BJ (cell line): ENCODE data around the gene USP4. TPM values are rescaled to one million over a fixed set of nuclear protein-coding genes. Genes with fewer than 3 reads are reported as not detected.

Source experiments
- CTCF ChIA-PET: fragments of 350-600 bp; formaldehyde crosslinking; extraction: SDS; loops from one replicate; lab custom pipeline; 2021; ENCODE audit warnings: antibody characterized with exemption, inconsistent platforms; lab: Yijun Ruan, JAX
- POLR2A ChIA-PET: fragments of 300-600 bp; sonication (Branson Sonifier 250); formaldehyde crosslinking; extraction: SDS; loops from one replicate; lab custom pipeline; 2021; ENCODE audit warnings: antibody characterized with exemption; lab: Charles Lee
- DNase-seq: peaks from one replicate; pipeline ENCODE4 v3.0.0-alpha.2; 2011; ENCODE audit warnings: low read depth
- H3K27me3 ChIP-seq: 2 replicates; pipeline ENCODE4 v1.6.0; 2011; ENCODE audit warnings: low read length; ENCODE audit not compliant: control insufficient read depth, insufficient read depth
- H3K36me3 ChIP-seq: 2 replicates; pipeline ENCODE4 v1.5.1; 2011; ENCODE audit warnings: low read length; ENCODE audit not compliant: control insufficient read depth, insufficient read depth
- H3K4me3 ChIP-seq: 2 replicates; pipeline ENCODE4 v1.5.1; 2011; ENCODE audit warnings: low read depth, mild to moderate bottlenecking, control low read depth, low read length
- CTCF ChIP-seq: IDR thresholded peaks from 2 replicates; pipeline ENCODE4 v1.5.1; 2011; ENCODE audit warnings: low read depth, mild to moderate bottlenecking, control low read depth, inconsistent platforms, low read length, moderate library complexity; ENCODE audit not compliant: insufficient read depth
- polyA plus RNA-seq: library from polyadenylated mRNA; depleted of rRNA; stranded (reverse); fragments of >200 nt; gene quantifications from 2 replicates; pipeline ENCODE4 v1.2.3, GENCODE V29; 2011

USP4 gene
- polyA plus RNA-seq, 1 experiment, result 63.5 TPM

- DNase-seq, result no peak
- CTCF ChIA-PET, result interaction anchor here (1.0 kb wide), 1 partner anchor 86 kb away, joined by 3 read pairs; no protein-coding TSS in a partner anchor
- no peaks in the 10 kb centered on the region for H3K27me3 ChIP-seq
- H3K4me3 ChIP-seq, result no peak overlapping the region
- TF ChIP-seq CTCF, result 0 out of 2 replicates have a peak, but pooled peaks have one; percentile 14
- POLR2A ChIA-PET, result no interaction called here
- peaks cover 30% of the 10 kb centered on the region for H3K36me3 ChIP-seq
Measured at GRCh38 chr3:49327485-49327884, 12.4 kb downstream of the USP4 start.

GRCh38 chr3:49324768-49325167, 15.1 kb downstream of the USP4 start:
- no peak for DNase-seq
- POLR2A ChIA-PET, result no interaction called here
- CTCF ChIA-PET, result interaction anchor here (0.6 kb wide), 1 partner anchor 10 kb away, joined by 3 read pairs; no protein-coding TSS in a partner anchor
- TF ChIP-seq CTCF, result no peak
- Histone ChIP-seq H3K27me3 (no peaks in the 10 kb centered on the region), H3K4me3 (no peak overlapping the region), H3K36me3 (peaks cover 31% of the 10 kb centered on the region)

GRCh38 chr3:49316696-49317457, 23.0 kb downstream of the USP4 start:
- ChIA-PET CTCF (interaction anchor here (0.6 to 1.0 kb wide), 2 partner anchors 15 to 147 kb away, joined by 3 read pairs; no protein-coding TSS in a partner anchor), POLR2A (interaction anchor here (0.5 kb wide), 1 partner anchor 12 kb away, joined by 3 read pairs; no protein-coding TSS in a partner anchor)
- H3K27me3 ChIP-seq, result no peaks in the 10 kb centered on the region
- no peak overlapping the region for H3K4me3 ChIP-seq
- no peak for TF ChIP-seq CTCF
- peaks cover 20% of the 10 kb centered on the region for H3K36me3 ChIP-seq
- DNase-seq, result no peak

- ChIA-PET POLR2A (interaction anchor here (0.6 kb wide), 1 partner anchor 301 kb away, joined by 3 read pairs; no protein-coding TSS in a partner anchor), CTCF (interaction anchor here (0.8 kb wide), 1 partner anchor 17 kb away, joined by 3 read pairs; no protein-coding TSS in a partner anchor)
- Histone ChIP-seq H3K4me3 (no peak overlapping the region), H3K27me3 (no peaks in the 10 kb centered on the region), H3K36me3 (peaks cover 25% of the 10 kb centered on the region)
- DNase-seq, result no peak
- TF ChIP-seq CTCF, result no peak
Measured at GRCh38 chr3:49313896-49314688, 25.8 kb downstream of the USP4 start.

GRCh38 chr3:49311283-49311682, 28.6 kb downstream of the USP4 start:
- ChIA-PET POLR2A (no interaction called here), CTCF (interaction anchor here (1.2 kb wide), 1 partner anchor 9 kb away, joined by 3 read pairs; no protein-coding TSS in a partner anchor)
- TF ChIP-seq CTCF, result no peak

More at GRCh38 chr3:49311283-49311682, 28.6 kb downstream of the USP4 start:
- Histone ChIP-seq H3K36me3 (peaks cover 14% of the 10 kb centered on the region), H3K27me3 (no peaks in the 10 kb centered on the region), H3K4me3 (no peak overlapping the region)
- no peak for DNase-seq
